GM12878 (cell line): Measurements from ENCODE around the gene ROR2. TPM values are rescaled to one million over a fixed set of nuclear protein-coding genes. Genes with fewer than 3 reads are reported as not detected.

Source experiments
- ATAC-seq: fragments of 200-7000 bp; cut with Tn5 transposase; 3 replicates; pipeline ENCODE4 v1.9.1; 2020; ENCODE audit warnings: mild to moderate bottlenecking, moderate library complexity
- BruUV-seq: library from RNA; stranded (reverse); fragments of 400-500 nt; replicated peaks from 2 replicates; lab custom pipeline; 2021; lab: Mats Ljungman, UMichigan
- CTCF ChIA-PET: fragments of 300-600 bp; sonication (Branson Sonifier 250); formaldehyde crosslinking; extraction: SDS; loops from one replicate; lab custom pipeline; 2021; ENCODE audit warnings: inconsistent platforms; lab: Yijun Ruan, JAX
- POLR2A ChIA-PET: fragments of 350-600 bp; formaldehyde crosslinking; extraction: SDS; loops from one replicate; lab custom pipeline; 2021; ENCODE audit warnings: inconsistent platforms; lab: Charles Lee
- RAD21 ChIA-PET: fragments of 300-600 bp; sonication (Branson Sonifier 250); formaldehyde crosslinking; loops from one replicate; lab custom pipeline; 2023; ENCODE audit warnings: antibody characterized with exemption; ENCODE audit not compliant: unreplicated experiment; lab: Charles Lee
- SMC1A ChIA-PET: fragments of 300-600 bp; sonication (Branson Sonifier 250); formaldehyde crosslinking; loops from one replicate; lab custom pipeline; 2023; ENCODE audit not compliant: unreplicated experiment, uncharacterized antibody; lab: Charles Lee
- DNase-seq: peaks from one replicate; pipeline ENCODE4 v3.0.0-alpha.2; 2011; ENCODE audit warnings: low read depth, low spot score
- FAIRE-seq: peaks from 3 replicates; lab custom pipeline; 2011; peaks lifted over from hg19 to GRCh38; lab: Jason Lieb, UNC
- H2AFZ ChIP-seq: 2 replicates; pipeline ENCODE4 v1.6.0; 2011; ENCODE audit warnings: low read depth, low read length, control low read depth; ENCODE audit not compliant: control insufficient read depth
- H3K27ac ChIP-seq: 2 replicates; pipeline ENCODE4 v1.5.1; 2011; ENCODE audit warnings: control low read depth; ENCODE audit not compliant: control insufficient read depth, insufficient read depth
- H3K27me3 ChIP-seq, 2 experiments: replicated peaks in 1 of 2; 2 replicates each; pipeline versions ENCODE4 v1.6.0 to v1.6.1; 2011; ENCODE audit warnings: low read length in 1 of 2; ENCODE audit not compliant: control insufficient read depth in 2 of 2, insufficient read depth in 2 of 2
- H3K36me3 ChIP-seq, 2 experiments: 2 replicates each; pipeline ENCODE4 v1.5.1; 2011; ENCODE audit warnings: low read length in 1 of 2; ENCODE audit not compliant: control insufficient read depth in 2 of 2, insufficient read depth in 2 of 2
- H3K4me1 ChIP-seq: 2 replicates; pipeline ENCODE4 v1.6.1; 2011; ENCODE audit warnings: mild to moderate bottlenecking, low read length, moderate library complexity, mixed read lengths; ENCODE audit not compliant: control insufficient read depth, insufficient read depth
- H3K4me2 ChIP-seq: 2 replicates; pipeline ENCODE4 v1.6.0; 2011; ENCODE audit warnings: control low read depth; ENCODE audit not compliant: control insufficient read depth, insufficient read depth
- H3K4me3 ChIP-seq: fragments of 200-600 bp; sonication (generic); 2 replicates; pipeline ENCODE4 v1.5.1; 2016
- H3K79me2 ChIP-seq: 2 replicates; pipeline ENCODE4 v1.6.0; 2011; ENCODE audit warnings: low read length; ENCODE audit not compliant: control insufficient read depth, insufficient read depth
- H3K9ac ChIP-seq: 2 replicates; pipeline ENCODE4 v1.8.0; 2011; ENCODE audit warnings: low read length, control low read depth, mixed read lengths; ENCODE audit not compliant: control insufficient read depth, insufficient read depth
- H3K9me3 ChIP-seq: replicated peaks from 3 replicates; pipeline ENCODE4 v1.5.1; 2011; ENCODE audit warnings: mild to moderate bottlenecking, low read length; ENCODE audit not compliant: control insufficient read depth, insufficient read depth
- H4K20me1 ChIP-seq: 2 replicates; pipeline ENCODE4 v1.6.0; 2011; ENCODE audit not compliant: control insufficient read depth, insufficient read depth
- KDM1A ChIP-seq: fragments of 200-600 bp; sonication (generic); IDR thresholded peaks from 2 replicates; pipeline ENCODE4 v1.6.1; 2016; ENCODE audit warnings: borderline replicate concordance
- LARP7 ChIP-seq: fragments of 450-650 bp; IDR thresholded peaks from 2 replicates; pipeline ENCODE4 v1.6.1; 2017; ENCODE audit warnings: mild to moderate bottlenecking
- MLLT1 ChIP-seq: fragments of 450-650 bp; IDR thresholded peaks from 2 replicates; pipeline ENCODE4 v1.6.1; 2016; ENCODE audit warnings: mild to moderate bottlenecking
- NR2F1 ChIP-seq: fragments of 450-650 bp; conservative IDR thresholded peaks from 2 replicates; pipeline ENCODE4 v1.6.1; 2017; ENCODE audit warnings: mild to moderate bottlenecking
- NRF1 ChIP-seq: conservative IDR thresholded peaks from 2 replicates; pipeline ENCODE4 v1.6.1; 2011; ENCODE audit warnings: mild to moderate bottlenecking, low read depth, low read length, improper control_type of control experiment
- POLR2AphosphoS5 ChIP-seq: IDR thresholded peaks from 2 replicates; pipeline ENCODE4 v1.6.1; 2011; ENCODE audit warnings: mild to moderate bottlenecking, low read length, inconsistent platforms
- SREBF1 ChIP-seq: IDR thresholded peaks from 2 replicates; pipeline ENCODE4 v1.6.1; 2012; ENCODE audit warnings: mild to moderate bottlenecking, low read length
- STAT3 ChIP-seq: IDR thresholded peaks from 2 replicates; pipeline ENCODE4 v1.6.1; 2011; ENCODE audit warnings: low read depth, low read length, improper control_type of control experiment
- SUZ12 ChIP-seq: fragments of 200-600 bp; sonication (generic); IDR thresholded peaks from one replicate; pipeline ENCODE4 v1.6.1; 2018; ENCODE audit warnings: antibody characterized with exemption, mild to moderate bottlenecking; ENCODE audit not compliant: unreplicated experiment
- TBL1XR1 ChIP-seq: IDR thresholded peaks from 2 replicates; pipeline ENCODE4 v1.6.1; 2012; ENCODE audit warnings: low read depth, low read length, improper control_type of control experiment
- ZNF274 ChIP-seq: IDR thresholded peaks from one replicate; pipeline ENCODE4 v1.8.0; 2011; ENCODE audit not compliant: insufficient read length, insufficient read depth
- WGBS: methylation state at CpG from one replicate; pipeline ENCODE4 v1.1.6; 2016; ENCODE audit warnings: low lambda C conversion rate; ENCODE audit not compliant: insufficient replicate concordance, insufficient coverage; ENCODE audit errors: missing lambda C conversion rate; 5-methylcytosine and 5-hydroxymethylcytosine counted together
- in situ Hi-C: fragments of 300-500 bp; cut with MboI; formaldehyde crosslinking; loops from 9 replicates; pipeline ENCODE4 v1.14.3; 2018; ENCODE audit warnings: mixed read lengths
- intact Hi-C: fragments of 100-400 bp; cut with micrococcal nuclease; formaldehyde crosslinking; loops from one replicate; pipeline ENCODE4 v1.14.2; 2022; ENCODE audit not compliant: unreplicated experiment
- polyA plus RNA-seq, 11 experiments: library from polyadenylated mRNA; depleted of rRNA in 4 of 11; unstranded in 6 of 11; stranded (reverse) in 5 of 11; fragments of >200 nt; fragmentation: Nextera tagmentation in 4 of 11; fragmentation: Illumina TruSeq in 1 of 11; extraction: Ambion mirVana in 4 of 11; extraction: Trizol in 1 of 11; gene quantifications; 1 replicate in 1 of 11; 2 replicates in 10 of 11; pipeline versions ENCODE4 v1.2.1 to v1.2.3, GENCODE V29; 2011 to 2016; ENCODE audit warnings: inconsistent platforms in 2 of 11, missing spikeins in 2 of 11, low read depth in 1 of 11
- total RNA-seq, 4 experiments: library from RNA; depleted of rRNA in 3 of 4; stranded (reverse); fragments of >200 nt in 3 of 4; fragmentation: Illumina TruSeq in 1 of 4; extraction: Trizol in 1 of 4; gene quantifications; 2 replicates each; pipeline versions ENCODE4 v1.2.1 to v1.2.3, GENCODE V29; 2013 to 2021

Gene ROR2
- total and polyA plus RNA-seq, 10 of the 15 experiments (the other 5 are each of a cell fraction or from before 2014, with no cell fraction given) = 0.03 to 0.05 TPM; not detected in 8

GRCh38 chr9:91727972-91728371, 222.1 kb downstream of the ROR2 start:
- ATAC-seq (no peak), FAIRE-seq (no peak), DNase-seq (no peak)
- POLR2A ChIA-PET = no interaction called here
- 20% methylated on average over 5 of the region's 5 CpGs for WGBS
- intact Hi-C loops = loop anchor here (1.0 to 5.0 kb wide), 3 partner anchors 66 to 813 kb away; no protein-coding TSS in a partner anchor
- no peaks in the 10 kb centered on the region for H3K4me1 ChIP-seq
- in situ Hi-C loops = no loop called here
- SMC1A ChIA-PET = interaction anchor here (1.4 kb wide), 1 partner anchor 639 kb away, joined by 3 read pairs; no protein-coding TSS in a partner anchor
- no peaks in the 10 kb centered on the region for H3K9me3 ChIP-seq
- CTCF ChIA-PET = interaction anchor here (0.7 to 3.0 kb wide), 6 partner anchors 12 to 813 kb away, joined by 3 to 30 read pairs (median 6); no protein-coding TSS in a partner anchor
- H3K4me2 ChIP-seq = no peak overlapping the region
- no peak overlapping the region for H2AFZ ChIP-seq
- no peak overlapping the region for H3K9ac ChIP-seq
- RAD21 ChIA-PET = interaction anchor here (1.5 kb wide), 1 partner anchor 302 kb away, joined by 5 read pairs; no protein-coding TSS in a partner anchor
- H3K4me3 ChIP-seq = no peak overlapping the region
- 0 out of 2 replicates have a peak, but pooled peaks cover 3% of the 10 kb centered on the region for H4K20me1 ChIP-seq
- no peaks in the 10 kb centered on the region for H3K36me3 ChIP-seq
- no peaks in the 10 kb centered on the region; a peak in 1 of 4 replicates for H3K27me3 ChIP-seq
- no TSS peak for BruUV-seq
- TF ChIP-seq NR2F1 (no peak), SREBF1 (no peak), MLLT1 (no peak), LARP7 (no peak), KDM1A (no peak), ZNF274 (no peak), SUZ12 (no peak), NRF1 (no peak), POLR2AphosphoS5 (no peak), STAT3 (no peak), TBL1XR1 (no peak)
- no peaks in the 10 kb centered on the region for H3K79me2 ChIP-seq
- no peak overlapping the region for H3K27ac ChIP-seq
